ENCODE data around the gene MEGF8. TPM values are rescaled to one million over a fixed set of nuclear protein-coding genes. Genes with fewer than 3 reads are reported as not detected.
A peak's percentile ranks its signal among the peaks of the same experiment; 100 is the strongest.

MEGF8 gene
- polyA plus RNA-seq, 1 donor from 2014 or later = 21.5 TPM

DNA sequence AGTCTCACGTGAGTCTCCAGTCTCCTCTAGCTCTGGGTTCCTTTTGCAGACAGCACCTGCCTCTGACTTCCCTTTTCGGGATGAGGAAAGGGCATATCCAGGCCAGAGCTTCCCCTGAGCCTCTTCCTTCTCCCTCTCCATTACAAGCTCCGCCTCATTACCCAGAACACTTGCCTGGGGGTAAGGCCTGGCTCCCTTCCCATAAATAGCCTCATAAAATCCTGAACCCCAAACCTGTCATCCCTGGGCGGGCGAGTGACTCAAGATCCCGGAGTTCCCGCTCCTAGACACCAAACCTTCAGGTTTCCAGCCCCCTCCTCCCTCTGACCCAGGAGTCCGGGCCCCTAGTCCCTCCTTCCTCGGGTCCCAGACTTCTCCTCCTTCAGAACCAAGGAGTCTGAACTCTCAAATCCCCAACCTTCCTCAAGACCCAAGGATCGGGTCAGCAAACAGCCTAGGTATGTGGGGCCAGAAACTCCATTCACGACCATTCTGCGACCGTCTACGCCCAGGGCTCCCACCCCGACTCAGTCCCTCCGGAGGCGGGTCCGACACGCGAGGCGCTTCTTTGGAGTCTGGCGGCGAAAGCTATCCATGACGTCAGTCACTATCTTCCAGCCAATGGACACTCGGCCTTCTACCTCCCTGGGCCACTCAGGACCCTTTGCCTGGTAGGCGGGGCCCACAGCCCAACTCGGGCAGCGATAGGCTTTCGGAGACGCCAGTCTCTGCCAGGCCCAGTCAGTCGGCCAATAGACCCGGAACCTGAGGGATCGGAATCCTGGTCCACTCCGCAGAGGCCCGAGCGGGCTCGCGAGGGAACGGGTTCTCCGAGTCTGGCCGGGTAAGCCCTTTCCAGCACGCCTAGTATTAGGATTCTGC, 71.2 kb downstream of the MEGF8 start:
- peak overlapping the region; percentile 53 for H2AFZ ChIP-seq (ENCODE audit: low read depth, low read length)
- no peaks in the 10 kb centered on the region for H3F3A ChIP-seq (ENCODE audit: insufficient read depth, low read length, poor library complexity, severe bottlenecking)
- H3K79me2 ChIP-seq (replicated peaks; ENCODE audit: insufficient read depth, low read length) = peaks cover 8% of the 10 kb centered on the region
- H4K20me1 ChIP-seq (ENCODE audit: insufficient read depth) = no peaks in the 10 kb centered on the region
- peak; percentile 27 for TF ChIP-seq SMC3 (conservative IDR thresholded peaks at IDR 0.05; ENCODE audit: poor library complexity)
- no peak for TF ChIP-seq EZH2 (IDR thresholded peaks at IDR 0.05; ENCODE audit: borderline replicate concordance, insufficient read depth, low read length, poor library complexity, severe bottlenecking)
- TF ChIP-seq, protein P1, sequence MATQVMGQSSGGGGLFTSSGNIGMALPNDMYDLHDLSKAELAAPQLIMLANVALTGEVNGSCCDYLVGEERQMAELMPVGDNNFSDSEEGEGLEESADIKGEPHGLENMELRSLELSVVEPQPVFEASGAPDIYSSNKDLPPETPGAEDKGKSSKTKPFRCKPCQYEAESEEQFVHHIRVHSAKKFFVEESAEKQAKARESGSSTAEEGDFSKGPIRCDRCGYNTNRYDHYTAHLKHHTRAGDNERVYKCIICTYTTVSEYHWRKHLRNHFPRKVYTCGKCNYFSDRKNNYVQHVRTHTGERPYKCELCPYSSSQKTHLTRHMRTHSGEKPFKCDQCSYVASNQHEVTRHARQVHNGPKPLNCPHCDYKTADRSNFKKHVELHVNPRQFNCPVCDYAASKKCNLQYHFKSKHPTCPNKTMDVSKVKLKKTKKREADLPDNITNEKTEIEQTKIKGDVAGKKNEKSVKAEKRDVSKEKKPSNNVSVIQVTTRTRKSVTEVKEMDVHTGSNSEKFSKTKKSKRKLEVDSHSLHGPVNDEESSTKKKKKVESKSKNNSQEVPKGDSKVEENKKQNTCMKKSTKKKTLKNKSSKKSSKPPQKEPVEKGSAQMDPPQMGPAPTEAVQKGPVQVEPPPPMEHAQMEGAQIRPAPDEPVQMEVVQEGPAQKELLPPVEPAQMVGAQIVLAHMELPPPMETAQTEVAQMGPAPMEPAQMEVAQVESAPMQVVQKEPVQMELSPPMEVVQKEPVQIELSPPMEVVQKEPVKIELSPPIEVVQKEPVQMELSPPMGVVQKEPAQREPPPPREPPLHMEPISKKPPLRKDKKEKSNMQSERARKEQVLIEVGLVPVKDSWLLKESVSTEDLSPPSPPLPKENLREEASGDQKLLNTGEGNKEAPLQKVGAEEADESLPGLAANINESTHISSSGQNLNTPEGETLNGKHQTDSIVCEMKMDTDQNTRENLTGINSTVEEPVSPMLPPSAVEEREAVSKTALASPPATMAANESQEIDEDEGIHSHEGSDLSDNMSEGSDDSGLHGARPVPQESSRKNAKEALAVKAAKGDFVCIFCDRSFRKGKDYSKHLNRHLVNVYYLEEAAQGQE (IDR thresholded peaks at IDR 0.05; ENCODE audit: borderline replicate concordance) = peak; percentile 36
- peak; percentile 70 for TF ChIP-seq TAF1 (IDR thresholded peaks at IDR 0.05; ENCODE audit: low read depth)
- TF ChIP-seq MXI1 (conservative IDR thresholded peaks at IDR 0.05; ENCODE audit: poor library complexity, severe bottlenecking) = peak; percentile 72
- TF ChIP-seq, protein P2, sequence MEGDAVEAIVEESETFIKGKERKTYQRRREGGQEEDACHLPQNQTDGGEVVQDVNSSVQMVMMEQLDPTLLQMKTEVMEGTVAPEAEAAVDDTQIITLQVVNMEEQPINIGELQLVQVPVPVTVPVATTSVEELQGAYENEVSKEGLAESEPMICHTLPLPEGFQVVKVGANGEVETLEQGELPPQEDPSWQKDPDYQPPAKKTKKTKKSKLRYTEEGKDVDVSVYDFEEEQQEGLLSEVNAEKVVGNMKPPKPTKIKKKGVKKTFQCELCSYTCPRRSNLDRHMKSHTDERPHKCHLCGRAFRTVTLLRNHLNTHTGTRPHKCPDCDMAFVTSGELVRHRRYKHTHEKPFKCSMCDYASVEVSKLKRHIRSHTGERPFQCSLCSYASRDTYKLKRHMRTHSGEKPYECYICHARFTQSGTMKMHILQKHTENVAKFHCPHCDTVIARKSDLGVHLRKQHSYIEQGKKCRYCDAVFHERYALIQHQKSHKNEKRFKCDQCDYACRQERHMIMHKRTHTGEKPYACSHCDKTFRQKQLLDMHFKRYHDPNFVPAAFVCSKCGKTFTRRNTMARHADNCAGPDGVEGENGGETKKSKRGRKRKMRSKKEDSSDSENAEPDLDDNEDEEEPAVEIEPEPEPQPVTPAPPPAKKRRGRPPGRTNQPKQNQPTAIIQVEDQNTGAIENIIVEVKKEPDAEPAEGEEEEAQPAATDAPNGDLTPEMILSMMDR (IDR thresholded peaks at IDR 0.05; ENCODE audit: poor library complexity, severe bottlenecking) = no peak
- peak; percentile 87 for TF ChIP-seq POLR2AphosphoS5 (IDR thresholded peaks at IDR 0.05)
- peak; percentile 35 for TF ChIP-seq EP300 (conservative IDR thresholded peaks at IDR 0.05; ENCODE audit: poor library complexity, severe bottlenecking)
- TF ChIP-seq RAD21 (conservative IDR thresholded peaks at IDR 0.05) = peak; percentile 25
- H3K36me3 ChIP-seq (ENCODE audit: insufficient read depth, low read length) = no peaks in the 10 kb centered on the region
- no peaks in the 10 kb centered on the region for H3K27me3 ChIP-seq (ENCODE audit: insufficient read depth, low read depth, low read length)
- H3K27ac ChIP-seq (ENCODE audit: low read length) = peak overlapping the region; percentile 73
- no peaks in the 10 kb centered on the region for H3K9me3 ChIP-seq (ENCODE audit: low read length)
- H3K4me3 ChIP-seq (ENCODE audit: low read length) = peak overlapping the region; percentile 69
- H3K9ac ChIP-seq (ENCODE audit: low read length) = peak overlapping the region; percentile 79
- peak overlapping the region; percentile 89 for H3K4me2 ChIP-seq (ENCODE audit: low read length)
- H3K9me2 ChIP-seq (ENCODE audit: insufficient read depth, low read length) = no peaks in the 10 kb centered on the region

DNA sequence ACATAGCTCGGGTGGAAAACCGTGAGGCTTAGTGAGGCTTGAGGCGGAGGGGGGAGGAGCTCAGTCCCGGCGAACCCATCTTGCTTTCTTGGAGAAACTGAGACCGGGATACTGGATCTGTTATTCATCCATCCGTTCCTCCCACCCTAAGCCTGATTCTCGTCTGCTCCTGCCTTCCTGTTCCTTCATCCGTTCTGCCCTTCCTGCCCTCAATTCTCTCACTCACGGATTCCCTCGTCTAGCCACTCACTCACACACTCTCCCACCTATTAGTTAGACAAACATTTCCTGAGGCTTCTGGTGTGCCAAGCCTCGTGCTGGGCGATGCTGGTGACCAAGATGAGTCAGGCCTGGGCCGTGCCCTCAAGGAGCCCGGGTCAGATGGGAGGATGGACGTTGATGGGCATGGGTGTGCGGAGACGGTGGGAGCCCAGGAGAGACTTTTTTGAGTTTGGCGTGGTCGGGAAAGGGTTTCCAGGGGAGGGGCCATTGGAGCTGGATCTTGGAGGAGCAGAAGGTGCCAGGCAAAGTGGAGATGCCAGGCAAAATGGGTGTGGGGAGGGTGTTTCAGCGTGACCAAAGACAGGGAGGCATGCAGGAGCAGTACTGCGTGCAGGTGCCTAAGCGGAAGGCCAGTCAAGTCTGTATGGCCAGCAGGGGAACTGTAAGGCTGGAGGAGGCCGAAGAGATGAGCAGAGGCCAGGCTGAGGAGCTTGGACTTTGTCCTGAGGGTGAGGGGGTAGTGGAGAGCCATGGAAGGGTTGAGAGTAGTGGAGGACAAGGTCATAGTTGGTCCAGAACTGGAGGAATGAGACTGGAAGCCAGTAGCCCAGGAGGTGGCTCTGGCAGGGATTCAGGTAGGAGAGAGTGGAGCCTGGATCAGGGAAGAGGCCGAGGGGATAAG, 72.1 kb downstream of the MEGF8 start:
- Histone ChIP-seq H3K9me3 (ENCODE audit: low read length) (no peaks in the 10 kb centered on the region), H4K20me1 (ENCODE audit: insufficient read depth) (no peaks in the 10 kb centered on the region), H3K27ac (ENCODE audit: low read length) (peak overlapping the region; percentile 73), H3K4me3 (ENCODE audit: low read length) (peak overlapping the region; percentile 69), H3K4me2 (ENCODE audit: low read length) (peak overlapping the region; percentile 89), H3K79me2 (replicated peaks; ENCODE audit: insufficient read depth, low read length) (peaks cover 8% of the 10 kb centered on the region), H2AFZ (ENCODE audit: low read depth, low read length) (peak overlapping the region; percentile 53), H3K9ac (ENCODE audit: low read length) (peak overlapping the region; percentile 79), H3F3A (ENCODE audit: insufficient read depth, low read length, poor library complexity, severe bottlenecking) (no peaks in the 10 kb centered on the region), H3K9me2 (ENCODE audit: insufficient read depth, low read length) (no peaks in the 10 kb centered on the region), H3K36me3 (ENCODE audit: insufficient read depth, low read length) (no peaks in the 10 kb centered on the region), H3K27me3 (ENCODE audit: insufficient read depth, low read depth, low read length) (no peaks in the 10 kb centered on the region)
- TF ChIP-seq, protein P1 (IDR thresholded peaks at IDR 0.05; ENCODE audit: borderline replicate concordance) = no peak
- TF ChIP-seq MXI1 (conservative IDR thresholded peaks at IDR 0.05; ENCODE audit: poor library complexity, severe bottlenecking) (no peak), EZH2 (IDR thresholded peaks at IDR 0.05; ENCODE audit: borderline replicate concordance, insufficient read depth, low read length, poor library complexity, severe bottlenecking) (no peak), RAD21 (conservative IDR thresholded peaks at IDR 0.05) (no peak), EP300 (conservative IDR thresholded peaks at IDR 0.05; ENCODE audit: poor library complexity, severe bottlenecking) (no peak), TAF1 (IDR thresholded peaks at IDR 0.05; ENCODE audit: low read depth) (no peak), SMC3 (conservative IDR thresholded peaks at IDR 0.05; ENCODE audit: poor library complexity) (peak; percentile 0)
- TF ChIP-seq, protein P2 (IDR thresholded peaks at IDR 0.05; ENCODE audit: poor library complexity, severe bottlenecking) = no peak

All from neural cell (in vitro differentiated cells).